ENCODE measurements around the gene TFDP1. TPM values are rescaled to one million over a fixed set of nuclear protein-coding genes. Genes with fewer than 3 reads are reported as not detected.
"Not testable (repeated sequence)": the region's sequence is repeated elsewhere in the genome, so short reads cannot be mapped to it uniquely, and the experiment has no call there.

The TFDP1 gene
- total RNA-seq, 1 donor from 2014 or later: 34.5 TPM

- no peak for DNase-seq (ENCODE audit: low read depth in 2 of 2)
These were observed 35.6 kb upstream of the TFDP1 start for GRCh38 chr13:113548778-113549621.

- no peak for DNase-seq (ENCODE audit: low read depth in 2 of 2)
These were observed 34.1 kb upstream of the TFDP1 start for GRCh38 chr13:113550453-113550852.

GRCh38 chr13:113551081-113552000, 33.2 kb upstream of the TFDP1 start:
- DNase-seq (ENCODE audit: low read depth in 2 of 2): no peak

GRCh38 chr13:113552079-113552478, 32.5 kb upstream of the TFDP1 start:
- no peak for DNase-seq (ENCODE audit: low read depth in 2 of 2)

GRCh38 chr13:113552786-113553434, 31.6 kb upstream of the TFDP1 start:
- DNase-seq (ENCODE audit: low read depth in 2 of 2): peak; percentile 68 to 96

GRCh38 chr13:113553511-113554332, 30.8 kb upstream of the TFDP1 start:
- no peak for DNase-seq (ENCODE audit: low read depth in 2 of 2)

GRCh38 chr13:113554333-113554700, 30.2 kb upstream of the TFDP1 start:
- DNase-seq (ENCODE audit: low read depth in 2 of 2): no peak

GRCh38 chr13:113555141-113555540, 29.4 kb upstream of the TFDP1 start:
- DNase-seq (ENCODE audit: low read depth in 2 of 2): no peak

- no peak for DNase-seq (ENCODE audit: low read depth in 2 of 2)
These were observed 27.5 kb upstream of the TFDP1 start for GRCh38 chr13:113557013-113557412.

- DNase-seq (ENCODE audit: low read depth in 2 of 2): no peak
These were observed 26.1 kb upstream of the TFDP1 start for GRCh38 chr13:113558461-113558860.

- DNase-seq (ENCODE audit: low read depth in 2 of 2): no peak
These were observed 25.5 kb upstream of the TFDP1 start for GRCh38 chr13:113559061-113559460.

GRCh38 chr13:113559901-113560644, 24.5 kb upstream of the TFDP1 start:
- no peak for DNase-seq (ENCODE audit: low read depth in 2 of 2)

- no peak for DNase-seq (ENCODE audit: low read depth in 2 of 2)
These were observed 23.7 kb upstream of the TFDP1 start for GRCh38 chr13:113560645-113561416.

- DNase-seq (ENCODE audit: low read depth in 2 of 2): no peak
These were observed 23.0 kb upstream of the TFDP1 start for GRCh38 chr13:113561417-113562084.

- peak; percentile 77 to 86 for DNase-seq (ENCODE audit: low read depth in 2 of 2)
These were observed 22.3 kb upstream of the TFDP1 start for GRCh38 chr13:113562085-113562749.

- no peak for DNase-seq (ENCODE audit: low read depth in 2 of 2)
These were observed 21.7 kb upstream of the TFDP1 start for GRCh38 chr13:113562844-113563243.

- not testable (repeated sequence) for DNase-seq (ENCODE audit: low read depth in 2 of 2)
These were observed 21.0 kb upstream of the TFDP1 start for GRCh38 chr13:113563511-113563910.

GRCh38 chr13:113564331-113565023, 20.1 kb upstream of the TFDP1 start:
- DNase-seq (ENCODE audit: low read depth in 2 of 2): no peak

Measured in lung microvascular endothelial cell (primary cell).